ENCODE measurements around the gene ZFHX2.

Gene ZFHX2

DNA sequence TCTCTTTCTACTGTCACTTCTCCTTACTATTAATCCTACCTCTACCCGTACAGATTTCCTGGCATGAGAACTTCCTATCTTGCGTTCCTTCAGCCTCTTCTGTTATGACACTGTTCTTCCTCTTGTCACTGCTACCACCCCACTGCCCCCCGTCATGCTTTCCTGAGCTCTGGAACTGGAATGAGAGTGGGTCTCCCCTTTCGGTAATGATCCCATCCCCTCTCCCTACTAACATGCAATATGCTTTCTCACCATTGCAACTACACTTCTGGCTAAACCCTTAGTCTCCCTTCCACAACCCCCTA lies 20.9 kb upstream of the ZFHX2 start:
- DNase-seq: no peak

- DNase-seq: peak; percentile 53
These were observed 20.3 kb upstream of the ZFHX2 start for GRCh38 chr14:23571701-23572523.

DNA sequence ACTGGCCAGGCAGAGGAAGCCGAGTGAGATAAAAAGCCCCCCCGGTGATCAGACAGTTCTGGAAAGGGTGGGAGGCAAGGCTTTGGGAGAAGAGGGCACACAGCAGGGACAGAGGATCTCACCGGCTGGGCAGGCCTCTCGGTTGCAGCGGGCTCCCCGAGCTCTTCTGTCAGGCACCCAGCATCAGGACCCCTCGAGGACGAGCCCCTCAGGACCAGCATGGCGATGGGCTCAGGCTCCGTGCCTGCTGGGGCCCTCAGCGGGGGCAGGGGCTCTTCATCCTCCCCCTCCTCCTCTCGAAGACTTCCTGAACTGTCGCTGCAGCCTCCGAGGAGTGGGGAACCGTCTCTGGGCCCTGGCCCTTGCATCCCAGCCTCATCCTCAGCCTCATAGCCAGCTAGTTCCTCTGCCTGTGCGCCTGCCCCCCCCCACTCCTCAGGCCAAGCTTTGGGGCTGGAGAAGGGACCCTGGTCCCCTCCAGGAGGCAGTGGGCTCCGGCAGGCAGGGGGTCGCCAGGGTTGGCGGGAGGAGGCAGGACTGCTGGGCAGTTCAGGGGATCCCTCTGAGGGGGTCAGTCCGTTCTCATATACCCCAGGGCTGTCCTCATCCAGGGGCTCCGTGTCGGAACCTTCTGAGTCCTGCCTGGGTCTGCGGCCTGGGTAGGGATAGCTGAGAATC lies 19.4 kb upstream of the ZFHX2 start:
- DNase-seq: no peak

- no peak for DNase-seq
These were observed 18.0 kb upstream of the ZFHX2 start for GRCh38 chr14:23569443-23570151.

DNA sequence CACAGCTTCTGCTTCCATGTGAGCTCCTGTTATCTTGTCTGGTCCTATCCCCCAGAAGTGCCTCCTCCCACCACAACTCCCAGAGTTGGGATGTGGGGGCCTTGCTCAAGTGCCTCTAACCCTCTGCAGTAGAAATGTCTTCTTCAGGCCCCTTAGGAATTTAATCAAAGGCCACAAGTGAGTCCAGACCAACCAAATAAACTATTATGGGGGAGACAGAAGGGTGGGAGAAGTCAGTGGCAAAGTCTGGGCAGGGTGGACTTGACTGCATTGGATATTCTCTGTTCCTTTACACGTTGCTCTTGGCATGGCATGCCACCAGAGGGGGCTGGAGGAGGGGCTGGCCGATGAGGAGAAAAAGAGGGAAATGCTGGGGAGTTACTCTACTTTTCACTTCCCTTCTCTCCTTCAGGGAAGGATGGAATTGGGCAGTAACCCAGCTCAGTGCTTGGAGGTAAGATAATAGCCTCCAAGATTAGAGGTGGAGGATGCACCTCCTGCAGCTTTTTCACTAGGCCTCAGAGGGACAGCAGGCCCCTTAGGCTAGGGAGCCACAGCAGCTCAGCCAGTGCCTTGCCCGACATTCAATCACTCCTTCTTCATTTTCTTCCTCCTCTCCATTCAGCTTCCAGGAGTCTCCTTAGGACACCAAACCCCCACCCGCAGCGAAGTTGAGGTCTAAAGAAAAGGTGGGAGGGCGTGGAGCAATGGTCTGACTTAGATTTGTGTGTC lies 17.2 kb upstream of the ZFHX2 start:
- DNase-seq: peak; percentile 23

DNA sequence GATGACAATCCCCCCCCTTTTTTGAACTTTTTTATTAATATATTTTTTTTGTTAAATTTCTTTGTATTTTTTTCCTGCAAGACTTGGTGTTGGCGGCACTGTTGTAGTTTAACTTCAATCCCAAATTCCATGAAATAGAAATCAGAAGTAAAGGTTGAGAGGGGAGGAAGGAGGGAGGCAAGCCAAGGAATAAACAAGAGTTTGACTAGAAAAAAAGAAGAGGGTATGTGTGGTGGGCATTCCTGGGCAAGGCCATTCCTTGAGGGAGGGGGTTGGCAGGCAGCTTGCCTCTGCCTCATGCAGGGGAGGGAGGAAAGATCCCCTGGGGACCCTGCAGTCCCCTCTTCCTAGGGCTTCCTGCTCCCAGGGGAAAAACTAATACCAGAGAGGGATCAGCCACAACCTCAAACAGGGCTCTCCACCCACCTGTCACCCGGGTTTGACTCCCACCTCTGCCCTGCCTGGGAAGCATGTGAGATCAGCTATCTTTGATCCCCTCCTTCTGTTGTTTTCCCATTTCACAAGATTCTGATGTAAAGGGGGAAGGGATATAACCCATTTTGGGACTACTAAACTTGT lies 16.5 kb upstream of the ZFHX2 start:
- DNase-seq: no peak

GRCh38 chr14:23567186-23568020 lies 15.8 kb upstream of the ZFHX2 start, which contains the start of gene AP1G2:
TSS of gene AP1G2 (minus strand) at chr14:23567791. CDS start at chr14:23567314, 477 bp downstream.
- DNase-seq: peak; percentile 91

DNA sequence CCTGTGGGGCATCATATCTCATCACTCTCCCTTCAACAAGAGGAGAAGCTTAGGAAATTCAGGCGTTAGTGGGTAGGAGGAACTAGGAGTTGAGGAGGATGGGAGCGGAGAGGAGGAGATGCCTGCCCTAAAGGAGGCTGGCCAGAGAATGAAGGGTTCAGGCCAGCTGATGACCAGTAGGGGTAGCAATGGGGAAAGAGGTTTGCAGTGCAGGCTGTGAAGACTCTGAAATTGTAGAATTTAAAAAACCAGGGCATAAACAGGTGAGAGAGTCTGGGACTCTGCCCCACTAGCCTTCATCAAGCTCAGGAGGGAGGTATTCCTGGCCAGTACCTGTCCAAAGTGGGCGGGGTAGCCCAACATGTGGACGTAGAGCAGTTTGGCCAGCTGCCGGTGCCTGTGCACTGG lies 15.2 kb upstream of the ZFHX2 start:
- no peak for DNase-seq

GRCh38 chr14:23566112-23566777 lies 14.7 kb upstream of the ZFHX2 start:
- DNase-seq: no peak

DNA sequence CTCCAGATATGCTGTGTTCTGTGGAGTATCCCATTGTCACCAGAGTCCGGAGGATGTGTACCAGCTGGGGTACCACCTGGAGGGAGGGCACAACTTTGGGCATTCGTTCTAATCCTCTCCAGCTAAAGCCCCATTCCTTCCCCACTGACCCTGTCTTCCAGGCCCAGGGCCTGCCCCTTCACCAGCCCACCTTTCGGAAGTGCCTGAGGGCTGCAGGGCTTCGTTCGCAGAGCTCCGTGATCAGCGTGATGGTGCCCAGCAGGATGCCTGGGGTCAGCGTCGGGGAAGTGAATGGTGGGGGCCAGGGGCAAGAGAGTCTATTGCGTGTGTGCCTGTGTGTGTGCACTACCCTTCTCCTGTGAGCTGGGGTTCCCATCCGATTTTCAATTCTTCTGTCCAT lies 14.1 kb upstream of the ZFHX2 start:
- no peak for DNase-seq

DNA sequence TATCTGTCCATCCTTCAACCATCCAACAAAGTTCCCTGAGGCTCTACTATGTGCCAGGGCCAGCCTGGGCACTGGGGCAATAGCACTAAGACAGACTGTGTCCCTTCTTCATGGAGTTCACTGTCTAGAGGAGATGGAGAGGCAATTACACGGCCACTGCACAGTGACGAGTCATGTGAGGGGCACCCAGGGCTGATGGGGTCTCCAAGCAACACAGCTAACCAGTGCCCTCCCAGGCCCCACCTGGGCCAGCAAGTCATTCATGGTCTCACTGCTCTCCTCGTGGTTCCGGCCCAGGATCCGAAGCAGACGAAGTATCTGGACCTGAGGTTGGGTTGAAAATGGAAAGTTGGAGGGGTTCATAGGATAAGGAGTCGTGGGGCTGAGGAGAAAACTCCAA lies 13.3 kb upstream of the ZFHX2 start:
- no peak for DNase-seq

DNA sequence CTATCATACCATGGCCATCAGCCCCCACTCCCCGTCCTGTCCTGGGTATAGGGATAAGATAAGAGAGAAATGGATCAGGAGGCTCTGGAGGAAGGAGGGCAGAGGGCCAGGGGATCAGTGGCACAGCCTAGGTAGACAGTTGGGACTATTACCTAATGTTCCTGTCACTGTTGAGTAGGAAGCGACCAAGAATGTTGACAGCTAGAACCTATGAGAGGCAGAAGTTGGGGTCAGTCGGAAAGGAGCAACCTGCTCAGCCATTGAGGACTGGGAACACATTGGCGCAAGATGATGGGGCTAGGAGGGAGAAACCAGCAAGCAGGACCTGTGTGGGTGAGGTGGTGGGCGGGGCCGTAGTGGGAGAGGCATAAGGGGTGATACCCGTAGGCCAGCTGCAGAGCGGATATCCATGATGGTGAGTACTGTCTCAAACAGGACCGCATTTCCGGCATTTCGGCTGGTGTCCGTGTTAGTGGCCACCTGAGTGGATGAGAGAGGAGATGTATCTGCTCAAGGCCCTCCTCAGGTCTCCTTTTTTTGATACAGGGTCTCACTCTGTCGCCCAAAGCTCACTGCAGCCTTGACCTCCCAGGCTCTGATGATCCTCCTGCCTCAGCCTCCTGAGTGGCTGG lies 12.7 kb upstream of the ZFHX2 start:
- DNase-seq: no peak

- no peak for DNase-seq
These were observed 12.1 kb upstream of the ZFHX2 start for GRCh38 chr14:23563473-23564180.

- peak; percentile 19 for DNase-seq
These were observed 11.4 kb upstream of the ZFHX2 start for GRCh38 chr14:23562822-23563472.

DNA sequence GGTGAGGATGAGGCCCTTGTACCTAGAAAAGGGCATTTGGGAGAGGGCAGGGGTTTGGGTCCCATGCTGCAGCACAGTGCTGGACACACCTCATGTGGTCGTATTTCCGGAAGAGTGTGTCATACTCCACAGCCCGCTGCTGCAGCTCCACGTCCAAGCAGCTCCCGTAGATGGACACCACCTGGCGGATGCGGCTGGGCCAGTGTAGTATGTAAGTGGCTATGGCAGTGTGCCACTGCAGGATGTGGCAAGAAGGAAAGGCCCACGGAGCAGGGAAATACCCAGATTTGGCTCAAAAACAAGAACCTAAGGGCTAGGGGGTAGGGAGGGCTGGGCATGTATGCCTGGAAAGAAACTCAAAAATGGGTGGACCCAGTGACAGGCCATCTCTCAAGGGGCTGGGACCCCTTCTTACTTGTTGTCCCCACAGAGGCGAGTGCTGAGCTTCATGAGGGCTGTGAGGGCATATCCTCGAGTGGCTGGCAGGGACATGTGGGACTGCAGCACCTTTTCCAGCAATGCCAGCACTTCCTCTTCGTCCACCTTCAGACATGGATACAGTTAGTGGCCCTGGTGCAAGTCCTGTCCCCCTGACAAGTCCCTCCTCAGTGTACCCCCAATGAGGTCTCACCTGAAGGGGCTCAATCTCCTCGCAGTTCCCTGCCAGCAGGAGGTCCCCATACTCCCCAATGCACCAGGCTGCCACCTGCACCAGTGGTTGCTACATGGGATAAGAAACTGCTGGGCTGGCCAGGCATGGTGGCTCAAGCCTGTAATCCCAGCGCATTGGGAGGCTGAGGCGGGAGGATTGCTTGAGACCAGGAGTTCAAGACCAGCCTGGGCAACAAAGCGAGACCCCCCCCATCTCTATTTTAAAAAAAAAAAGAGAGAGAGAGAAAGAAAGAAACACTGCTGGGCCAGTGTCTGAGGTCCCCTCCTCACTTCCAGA lies 10.6 kb upstream of the ZFHX2 start:
- no peak for DNase-seq

DNA sequence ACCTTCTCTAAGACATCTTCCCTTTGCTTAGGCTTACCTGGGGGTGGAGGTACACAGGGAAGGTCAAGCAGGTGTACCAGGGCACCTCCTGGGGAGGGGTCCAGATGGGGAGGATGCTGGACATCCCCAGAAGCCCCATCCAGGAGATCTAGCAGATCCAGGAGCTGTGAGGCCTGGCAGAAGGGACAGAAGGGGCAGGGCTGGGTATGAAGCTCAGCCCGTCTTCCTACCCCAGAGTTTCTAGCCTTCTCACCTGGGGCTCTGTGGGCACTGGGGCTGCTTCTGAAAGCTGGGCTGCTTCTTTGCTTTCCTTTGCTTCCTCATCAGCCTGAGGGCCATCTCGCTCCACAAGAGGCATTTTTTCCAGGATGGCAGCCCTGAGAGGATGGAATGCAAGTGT lies 9.7 kb upstream of the ZFHX2 start:
- no peak for DNase-seq

DNA sequence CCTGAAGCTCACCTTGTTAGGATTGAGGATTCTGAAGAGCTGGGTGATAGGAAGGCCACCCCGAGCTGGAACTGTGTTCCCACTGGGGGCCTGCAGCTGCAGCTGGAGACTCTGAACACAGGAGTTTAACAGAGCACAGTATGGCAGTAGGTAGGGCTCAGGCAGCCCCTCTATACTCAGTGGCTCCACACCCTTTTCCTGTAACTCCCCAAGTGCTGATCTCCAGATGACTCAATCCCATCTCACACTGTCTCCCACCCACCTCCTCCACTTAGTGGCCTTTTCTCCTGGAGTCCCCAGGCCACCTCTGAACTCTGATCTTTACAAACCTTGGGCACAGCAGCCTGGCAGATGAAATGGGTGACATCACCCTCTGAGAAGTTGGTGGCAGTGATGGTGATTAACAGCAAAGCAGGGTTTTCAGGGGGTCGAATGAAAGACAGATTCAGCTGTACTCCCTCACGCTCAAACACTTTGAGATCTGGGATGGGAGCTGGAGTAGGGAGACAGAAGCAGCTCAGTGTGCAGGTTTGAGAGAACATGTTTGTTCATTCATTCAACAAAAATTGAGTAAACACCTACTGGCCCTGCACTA lies 8.5 kb upstream of the ZFHX2 start:
- no peak for DNase-seq
